SK-N-SH (cell line): ENCODE data around the gene ZC3H18.

ENCODE experiments used
- EZH2phosphoT487 ChIP-seq: fragments of 200-600 bp; sonication (generic); IDR thresholded peaks from 2 replicates; pipeline ENCODE4 v1.6.1; 2017; ENCODE audit warnings: low read depth, mixed run types, mild to moderate bottlenecking, antibody characterized with exemption, moderate library complexity, borderline replicate concordance
- MAX ChIP-seq: IDR thresholded peaks from 2 replicates; pipeline ENCODE4 v1.4.0; 2012; ENCODE audit warnings: low read depth
- RAD21 ChIP-seq: IDR thresholded peaks from 2 replicates; pipeline ENCODE4 v1.6.1; 2012; ENCODE audit warnings: mild to moderate bottlenecking, low read length
- RFX5 ChIP-seq: IDR thresholded peaks from 2 replicates; pipeline ENCODE4 v1.6.1; 2012; ENCODE audit warnings: mild to moderate bottlenecking, improper control_type of control experiment, low read length
- RXRA ChIP-seq: IDR thresholded peaks from 2 replicates; pipeline ENCODE4 v1.4.0; 2012; ENCODE audit warnings: low read depth, mild to moderate bottlenecking, borderline replicate concordance
- TAF1 ChIP-seq: IDR thresholded peaks from 2 replicates; pipeline ENCODE4 v1.6.1; 2012; ENCODE audit warnings: low read depth, mild to moderate bottlenecking, low read length, moderate library complexity, borderline replicate concordance
- TF ChIP-seq, protein P1 (sequence below): fragments of 200-600 bp; sonication (generic); IDR thresholded peaks from 2 replicates; pipeline ENCODE4 v1.6.1; 2017; ENCODE audit warnings: antibody characterized with exemption, mild to moderate bottlenecking, moderate library complexity
- TF ChIP-seq, protein P2 (sequence below): IDR thresholded peaks from 2 replicates; pipeline ENCODE4 v1.4.0; 2012; ENCODE audit warnings: low read depth, borderline replicate concordance
- TF ChIP-seq, protein P3 (sequence below): IDR thresholded peaks from 2 replicates; pipeline ENCODE4; 2012

DNA sequence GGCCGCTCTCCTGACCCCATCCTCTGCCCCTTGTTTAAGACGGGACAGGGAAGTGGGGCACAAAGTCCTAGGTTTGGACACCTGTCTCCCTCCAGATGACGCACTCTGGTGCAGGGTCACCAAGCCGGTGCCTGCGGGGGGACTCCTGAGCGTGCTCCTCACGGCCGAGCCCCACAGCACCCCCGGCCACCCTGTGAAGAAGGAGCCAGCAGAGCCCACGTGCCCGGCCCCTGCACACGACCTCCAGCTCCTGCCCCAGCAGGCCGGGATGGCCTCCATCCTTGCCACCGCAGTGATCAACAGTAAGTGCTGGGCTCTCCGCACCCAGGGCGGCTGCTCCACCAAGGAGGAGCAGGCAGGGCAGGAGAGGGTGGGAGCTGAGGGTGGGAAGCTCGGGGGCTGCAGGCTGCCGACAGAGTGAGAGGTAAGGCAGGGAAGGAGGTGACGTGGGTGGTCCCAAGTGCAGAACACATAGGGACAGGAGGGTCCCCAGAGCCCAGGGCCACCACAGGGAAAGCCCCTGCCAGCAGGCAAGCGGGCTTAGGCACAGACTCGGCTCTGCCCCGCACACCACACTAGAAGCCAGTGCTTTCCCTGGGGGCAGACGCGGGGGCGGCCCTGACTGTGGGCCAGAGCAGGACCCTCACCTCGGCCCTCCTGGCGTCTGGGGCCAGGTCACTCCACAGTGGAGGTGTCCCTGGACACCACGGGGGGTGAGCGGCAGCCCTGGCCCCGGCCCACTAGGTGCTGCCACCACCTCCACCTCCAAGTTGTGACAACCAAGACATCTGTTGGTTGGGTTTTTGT is 42.1 kb upstream of the ZC3H18 start:
- TF ChIP-seq RAD21 (no peak), RXRA (no peak), EZH2phosphoT487 (no peak), RFX5 (no peak), MAX (no peak), TAF1 (no peak)
- TF ChIP-seq, protein P1, sequence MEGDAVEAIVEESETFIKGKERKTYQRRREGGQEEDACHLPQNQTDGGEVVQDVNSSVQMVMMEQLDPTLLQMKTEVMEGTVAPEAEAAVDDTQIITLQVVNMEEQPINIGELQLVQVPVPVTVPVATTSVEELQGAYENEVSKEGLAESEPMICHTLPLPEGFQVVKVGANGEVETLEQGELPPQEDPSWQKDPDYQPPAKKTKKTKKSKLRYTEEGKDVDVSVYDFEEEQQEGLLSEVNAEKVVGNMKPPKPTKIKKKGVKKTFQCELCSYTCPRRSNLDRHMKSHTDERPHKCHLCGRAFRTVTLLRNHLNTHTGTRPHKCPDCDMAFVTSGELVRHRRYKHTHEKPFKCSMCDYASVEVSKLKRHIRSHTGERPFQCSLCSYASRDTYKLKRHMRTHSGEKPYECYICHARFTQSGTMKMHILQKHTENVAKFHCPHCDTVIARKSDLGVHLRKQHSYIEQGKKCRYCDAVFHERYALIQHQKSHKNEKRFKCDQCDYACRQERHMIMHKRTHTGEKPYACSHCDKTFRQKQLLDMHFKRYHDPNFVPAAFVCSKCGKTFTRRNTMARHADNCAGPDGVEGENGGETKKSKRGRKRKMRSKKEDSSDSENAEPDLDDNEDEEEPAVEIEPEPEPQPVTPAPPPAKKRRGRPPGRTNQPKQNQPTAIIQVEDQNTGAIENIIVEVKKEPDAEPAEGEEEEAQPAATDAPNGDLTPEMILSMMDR: no peak
- TF ChIP-seq, protein P2, sequence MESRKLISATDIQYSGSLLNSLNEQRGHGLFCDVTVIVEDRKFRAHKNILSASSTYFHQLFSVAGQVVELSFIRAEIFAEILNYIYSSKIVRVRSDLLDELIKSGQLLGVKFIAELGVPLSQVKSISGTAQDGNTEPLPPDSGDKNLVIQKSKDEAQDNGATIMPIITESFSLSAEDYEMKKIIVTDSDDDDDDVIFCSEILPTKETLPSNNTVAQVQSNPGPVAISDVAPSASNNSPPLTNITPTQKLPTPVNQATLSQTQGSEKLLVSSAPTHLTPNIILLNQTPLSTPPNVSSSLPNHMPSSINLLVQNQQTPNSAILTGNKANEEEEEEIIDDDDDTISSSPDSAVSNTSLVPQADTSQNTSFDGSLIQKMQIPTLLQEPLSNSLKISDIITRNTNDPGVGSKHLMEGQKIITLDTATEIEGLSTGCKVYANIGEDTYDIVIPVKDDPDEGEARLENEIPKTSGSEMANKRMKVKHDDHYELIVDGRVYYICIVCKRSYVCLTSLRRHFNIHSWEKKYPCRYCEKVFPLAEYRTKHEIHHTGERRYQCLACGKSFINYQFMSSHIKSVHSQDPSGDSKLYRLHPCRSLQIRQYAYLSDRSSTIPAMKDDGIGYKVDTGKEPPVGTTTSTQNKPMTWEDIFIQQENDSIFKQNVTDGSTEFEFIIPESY: no peak
- TF ChIP-seq, protein P3, sequence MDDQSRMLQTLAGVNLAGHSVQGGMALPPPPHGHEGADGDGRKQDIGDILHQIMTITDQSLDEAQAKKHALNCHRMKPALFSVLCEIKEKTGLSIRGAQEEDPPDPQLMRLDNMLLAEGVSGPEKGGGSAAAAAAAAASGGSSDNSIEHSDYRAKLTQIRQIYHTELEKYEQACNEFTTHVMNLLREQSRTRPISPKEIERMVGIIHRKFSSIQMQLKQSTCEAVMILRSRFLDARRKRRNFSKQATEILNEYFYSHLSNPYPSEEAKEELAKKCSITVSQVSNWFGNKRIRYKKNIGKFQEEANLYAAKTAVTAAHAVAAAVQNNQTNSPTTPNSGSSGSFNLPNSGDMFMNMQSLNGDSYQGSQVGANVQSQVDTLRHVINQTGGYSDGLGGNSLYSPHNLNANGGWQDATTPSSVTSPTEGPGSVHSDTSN: no peak
